ENCODE results near the gene ATXN1. TPM values are rescaled to one million over a fixed set of nuclear protein-coding genes. Genes with fewer than 3 reads are reported as not detected.

The ATXN1 gene
- total and polyA plus RNA-seq, 2 of the 8 experiments (the other 6 are each of a cell fraction or from before 2014, with no cell fraction given) = 1.6 to 4.0 TPM

- Histone ChIP-seq H2BK5ac (ENCODE audit: low read depth, low read length) (no peak overlapping the region), H2AFZ (ENCODE audit: low read length) (no peak overlapping the region), H3K56ac (replicated peaks; ENCODE audit: insufficient read length, low read depth, low read length) (no peak overlapping the region), H3K4ac (replicated peaks; ENCODE audit: insufficient read length, low read depth, low read length) (no peak overlapping the region), H2AK5ac (ENCODE audit: low read depth, low read length) (no peak overlapping the region), H3K23me2 (ENCODE audit: low read depth, low read length) (peaks cover 2% of the 10 kb centered on the region; the same call in 1 of the 2 replicates), H3K4me1 (replicated peaks in 1 of 4; ENCODE audit: control insufficient read depth in 3 of 4, insufficient read depth in 4 of 4, low read length in 3 of 4) (peaks cover 7 to 24% (median 15%) of the 10 kb centered on the region in 4 experiments), H3K79me2 (ENCODE audit: control insufficient read depth in 1 of 2, insufficient read depth in 2 of 2, low read length in 2 of 2) (no peaks in the 10 kb centered on the region), H4K91ac (replicated peaks; ENCODE audit: insufficient read length, low read length) (no peak overlapping the region), H4K5ac (ENCODE audit: insufficient read length, low read depth, low read length) (no peak overlapping the region), H3K36me3 (ENCODE audit: control insufficient read depth in 2 of 4, insufficient read depth in 4 of 4, low read length in 3 of 4) (no peaks in the 10 kb centered on the region), H2BK120ac (replicated peaks; ENCODE audit: low read depth, low read length) (no peak overlapping the region), H2BK15ac (ENCODE audit: low read length) (no peak overlapping the region), H3K79me1 (ENCODE audit: low read depth, low read length) (no peaks in the 10 kb centered on the region), H3K4me3 (ENCODE audit: extremely low read depth in 1 of 4, insufficient read depth in 2 of 4, low read depth in 3 of 4, low read length in 4 of 4) (no peak overlapping the region), H2BK20ac (ENCODE audit: low read length) (no peak overlapping the region), H2BK12ac (ENCODE audit: low read depth, low read length) (no peak overlapping the region), H3K23ac (ENCODE audit: insufficient read length) (no peak overlapping the region), H3K27me3 (replicated peaks in 1 of 4; ENCODE audit: control insufficient read depth in 3 of 4, extremely low read depth in 1 of 4, insufficient read depth in 3 of 4, low read length in 3 of 4) (no peaks in the 10 kb centered on the region), H3K14ac (ENCODE audit: insufficient read length) (no peak overlapping the region), H3K9me3 (ENCODE audit: insufficient read depth in 2 of 2, low read depth in 1 of 2, low read length in 1 of 2) (peaks cover 7 to 10% of the 10 kb centered on the region in 2 experiments; a peak in 3 of 4 replicates), H3K4me2 (ENCODE audit: insufficient read depth in 1 of 2, low read depth in 2 of 2, low read length in 2 of 2) (no peak overlapping the region), H4K20me1 (replicated peaks in 1 of 2; ENCODE audit: control insufficient read depth in 1 of 2, insufficient read depth in 2 of 2, low read length in 2 of 2) (no peaks in the 10 kb centered on the region), H3K9ac (replicated peaks in 1 of 4; ENCODE audit: extremely low read depth in 1 of 4, low read depth in 3 of 4, low read length in 3 of 4) (no peak overlapping the region), H3K27ac (ENCODE audit: low read depth, low read length) (no peak overlapping the region), H4K8ac (ENCODE audit: extremely low read depth, insufficient read depth, low read length) (no peak overlapping the region), H3K18ac (ENCODE audit: extremely low read depth, low read length) (no peak overlapping the region)
- no peak for TF ChIP-seq KDM5A (IDR thresholded peaks at IDR 0.05; ENCODE audit: low read length)
- DNase-seq (ENCODE audit: low read depth in 1 of 2, low spot score in 2 of 2) (no peak), FAIRE-seq (no peak)
- CTCF ChIA-PET (ENCODE audit: partially characterized antibody) = interaction anchor here (0.6 kb wide), 2 partner anchors 15 to 1786 kb away, joined by 3 read pairs; no protein-coding TSS in a partner anchor
- WGBS, 2 experiments (ENCODE audit: extremely low coverage in 1 of 2, insufficient coverage in 1 of 2, insufficient read length in 1 of 2, insufficient replicate concordance in 2 of 2, low coverage in 1 of 2, low lambda C conversion rate in 2 of 2, missing lambda C conversion rate in 1 of 2) = 98% methylated on average over 4 of the region's 6 CpGs; no CpG with 5 or more reads in 1 of the 2 experiments
- POLR2A ChIA-PET (ENCODE audit: partially characterized antibody) = no interaction called here
These were observed 46.7 kb upstream of the ATXN1 start for GRCh38 chr6:16807956-16808355.
